HG03045 (cell line): Measurements from ENCODE around the gene SPOCK1.
"Not testable (repeated sequence)": the region's sequence is repeated elsewhere in the genome, so short reads cannot be mapped to it uniquely, and the experiment has no call there.

Experiments used
- ATAC-seq: cut with Tn5 transposase; IDR thresholded peaks from one replicate; pipeline ENCODE4 v1.9.1; 2021; ENCODE audit warnings: mild to moderate bottlenecking, moderate library complexity; ENCODE audit not compliant: unreplicated experiment

The SPOCK1 gene

GRCh38 chr5:137233304-137233703, 265.8 kb downstream of the SPOCK1 start:
- ATAC-seq: not testable (repeated sequence)

- no peak for ATAC-seq
These were observed 267.6 kb downstream of the SPOCK1 start for GRCh38 chr5:137231540-137231939.

- ATAC-seq: no peak
These were observed 270.3 kb downstream of the SPOCK1 start for GRCh38 chr5:137228816-137229215.

GRCh38 chr5:137226081-137226480, 273.0 kb downstream of the SPOCK1 start:
- ATAC-seq: no peak

GRCh38 chr5:137223324-137224295, 275.5 kb downstream of the SPOCK1 start:
- ATAC-seq: no peak

GRCh38 chr5:137221943-137222342, 277.2 kb downstream of the SPOCK1 start:
- ATAC-seq: no peak

- peak; percentile 64 for ATAC-seq
These were observed 278.6 kb downstream of the SPOCK1 start for GRCh38 chr5:137220523-137220927.

- ATAC-seq: no peak
These were observed 280.2 kb downstream of the SPOCK1 start for GRCh38 chr5:137218896-137219295.

GRCh38 chr5:137218471-137218870, 280.7 kb downstream of the SPOCK1 start:
- no peak for ATAC-seq

GRCh38 chr5:137217599-137218200, 281.4 kb downstream of the SPOCK1 start:
- no peak for ATAC-seq

GRCh38 chr5:137216976-137217598, 282.0 kb downstream of the SPOCK1 start:
- ATAC-seq: no peak

GRCh38 chr5:137215780-137216179, 283.3 kb downstream of the SPOCK1 start:
- ATAC-seq: no peak

GRCh38 chr5:137215261-137215660, 283.9 kb downstream of the SPOCK1 start:
- no peak for ATAC-seq

- no peak for ATAC-seq
These were observed 284.5 kb downstream of the SPOCK1 start for GRCh38 chr5:137214446-137215189.

- no peak for ATAC-seq
These were observed 286.7 kb downstream of the SPOCK1 start for GRCh38 chr5:137212471-137212870.

GRCh38 chr5:137209232-137209809, 289.8 kb downstream of the SPOCK1 start:
- ATAC-seq: no peak

GRCh38 chr5:137207023-137207760, 291.9 kb downstream of the SPOCK1 start:
- ATAC-seq: no peak

GRCh38 chr5:137206030-137206715, 293.0 kb downstream of the SPOCK1 start:
- ATAC-seq: no peak
